Measurements from ENCODE around the gene CEP44.

GRCh38 chr4:174277433-174277832 lies 6.3 kb upstream of the CEP44 start:
- TF ChIP-seq CTCF (IDR thresholded peaks at IDR 0.05; ENCODE audit: low read depth, low read length) (no peak), MYC (IDR thresholded peaks at IDR 0.05; ENCODE audit: low read depth, low read length) (no peak), POLR2A (IDR thresholded peaks at IDR 0.05; ENCODE audit: extremely low read depth, insufficient read length) (no peak)

Data from NB4 (cell line).